Gastrocnemius medialis (tissue), 4 donors: Measurements from ENCODE around the gene NNT.

ENCODE experiments used
- POLR2A ChIP-seq, 2 donors: fragments of 450-650 bp; IDR thresholded peaks; one replicate each; pipeline ENCODE4 v1.6.1; 2017; ENCODE audit warnings: antibody characterized with exemption in 2 of 2, mild to moderate bottlenecking in 2 of 2, moderate library complexity in 2 of 2
- TF ChIP-seq, protein P1 (sequence below), 5 experiments: fragments of 450-650 bp in 3 of 5; fragments of 200-600 bp in 2 of 5; sonication (generic) in 2 of 5; IDR thresholded peaks in 4 of 5; conservative IDR thresholded peaks in 1 of 5; 1 replicate in 4 of 5; 2 replicates in 1 of 5; pipeline ENCODE4 v1.5.1; 2016 to 2019; ENCODE audit warnings: antibody characterized with exemption in 5 of 5, mild to moderate bottlenecking in 3 of 5, moderate library complexity in 3 of 5

DNA sequence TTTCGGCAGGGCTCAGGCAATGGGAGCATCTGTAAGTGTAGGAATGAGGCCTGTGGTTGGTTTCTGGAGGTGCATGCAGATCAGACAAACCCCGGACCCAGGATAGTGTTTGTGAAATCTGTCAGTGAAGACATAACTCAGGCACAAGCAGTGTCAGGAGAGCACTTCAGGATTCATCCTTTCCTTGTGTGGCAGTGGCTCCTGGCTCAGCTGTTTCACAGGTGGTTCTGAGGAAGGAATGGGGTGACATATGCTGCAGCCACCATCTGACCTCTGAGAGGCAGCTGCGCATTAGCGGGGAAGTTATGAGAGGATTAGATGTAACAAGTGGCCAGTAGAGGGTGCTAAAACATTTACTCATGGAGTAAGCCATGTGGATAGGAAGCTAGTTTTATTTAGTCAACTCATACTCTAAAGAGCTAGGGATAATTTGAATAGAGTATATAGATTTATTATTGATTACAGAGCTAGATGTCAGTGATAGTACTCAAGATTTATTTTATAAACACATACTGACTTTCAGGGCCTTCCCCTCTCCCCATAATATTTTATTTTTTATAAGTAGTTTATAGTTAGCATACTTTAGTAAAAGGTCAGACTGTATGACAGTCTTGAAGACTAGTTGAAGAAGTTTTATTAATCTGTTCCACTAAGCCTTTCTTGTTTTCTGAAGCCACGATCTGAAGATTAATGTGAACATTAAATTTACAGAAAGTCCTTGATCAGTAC lies 28.4 kb downstream of the NNT start:
- TF ChIP-seq, protein P1, sequence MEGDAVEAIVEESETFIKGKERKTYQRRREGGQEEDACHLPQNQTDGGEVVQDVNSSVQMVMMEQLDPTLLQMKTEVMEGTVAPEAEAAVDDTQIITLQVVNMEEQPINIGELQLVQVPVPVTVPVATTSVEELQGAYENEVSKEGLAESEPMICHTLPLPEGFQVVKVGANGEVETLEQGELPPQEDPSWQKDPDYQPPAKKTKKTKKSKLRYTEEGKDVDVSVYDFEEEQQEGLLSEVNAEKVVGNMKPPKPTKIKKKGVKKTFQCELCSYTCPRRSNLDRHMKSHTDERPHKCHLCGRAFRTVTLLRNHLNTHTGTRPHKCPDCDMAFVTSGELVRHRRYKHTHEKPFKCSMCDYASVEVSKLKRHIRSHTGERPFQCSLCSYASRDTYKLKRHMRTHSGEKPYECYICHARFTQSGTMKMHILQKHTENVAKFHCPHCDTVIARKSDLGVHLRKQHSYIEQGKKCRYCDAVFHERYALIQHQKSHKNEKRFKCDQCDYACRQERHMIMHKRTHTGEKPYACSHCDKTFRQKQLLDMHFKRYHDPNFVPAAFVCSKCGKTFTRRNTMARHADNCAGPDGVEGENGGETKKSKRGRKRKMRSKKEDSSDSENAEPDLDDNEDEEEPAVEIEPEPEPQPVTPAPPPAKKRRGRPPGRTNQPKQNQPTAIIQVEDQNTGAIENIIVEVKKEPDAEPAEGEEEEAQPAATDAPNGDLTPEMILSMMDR (IDR thresholded peaks at IDR 0.05 in 4 of 5, conservative IDR thresholded peaks at IDR 0.05 in 1 of 5) = peak; percentile 50 to 75 (median 61)
- TF ChIP-seq POLR2A (IDR thresholded peaks at IDR 0.05) = no peak
